ENCODE data around the gene GRID1.

The GRID1 gene

DNA sequence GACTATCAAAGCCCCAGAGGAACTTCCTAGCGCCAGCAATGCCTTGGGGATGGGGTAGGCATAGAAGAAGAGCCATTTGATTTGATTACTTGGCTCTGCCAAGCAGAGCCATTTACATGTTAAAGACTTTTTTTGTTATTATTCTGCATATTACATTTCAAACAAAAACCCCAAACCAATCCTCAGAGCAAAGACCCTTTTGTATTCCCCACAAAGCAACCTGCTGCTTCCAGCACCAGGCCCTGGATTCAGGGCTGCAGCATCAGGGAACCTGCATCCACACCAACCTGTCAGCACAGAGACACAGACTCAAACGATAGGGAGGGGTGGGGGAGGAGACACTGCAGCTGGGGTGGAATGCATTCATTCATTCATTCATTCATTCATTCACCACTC, 73.2 kb downstream of the GRID1 start:
- DNase-seq (ENCODE audit: low read depth, low spot score): no peak

DNA sequence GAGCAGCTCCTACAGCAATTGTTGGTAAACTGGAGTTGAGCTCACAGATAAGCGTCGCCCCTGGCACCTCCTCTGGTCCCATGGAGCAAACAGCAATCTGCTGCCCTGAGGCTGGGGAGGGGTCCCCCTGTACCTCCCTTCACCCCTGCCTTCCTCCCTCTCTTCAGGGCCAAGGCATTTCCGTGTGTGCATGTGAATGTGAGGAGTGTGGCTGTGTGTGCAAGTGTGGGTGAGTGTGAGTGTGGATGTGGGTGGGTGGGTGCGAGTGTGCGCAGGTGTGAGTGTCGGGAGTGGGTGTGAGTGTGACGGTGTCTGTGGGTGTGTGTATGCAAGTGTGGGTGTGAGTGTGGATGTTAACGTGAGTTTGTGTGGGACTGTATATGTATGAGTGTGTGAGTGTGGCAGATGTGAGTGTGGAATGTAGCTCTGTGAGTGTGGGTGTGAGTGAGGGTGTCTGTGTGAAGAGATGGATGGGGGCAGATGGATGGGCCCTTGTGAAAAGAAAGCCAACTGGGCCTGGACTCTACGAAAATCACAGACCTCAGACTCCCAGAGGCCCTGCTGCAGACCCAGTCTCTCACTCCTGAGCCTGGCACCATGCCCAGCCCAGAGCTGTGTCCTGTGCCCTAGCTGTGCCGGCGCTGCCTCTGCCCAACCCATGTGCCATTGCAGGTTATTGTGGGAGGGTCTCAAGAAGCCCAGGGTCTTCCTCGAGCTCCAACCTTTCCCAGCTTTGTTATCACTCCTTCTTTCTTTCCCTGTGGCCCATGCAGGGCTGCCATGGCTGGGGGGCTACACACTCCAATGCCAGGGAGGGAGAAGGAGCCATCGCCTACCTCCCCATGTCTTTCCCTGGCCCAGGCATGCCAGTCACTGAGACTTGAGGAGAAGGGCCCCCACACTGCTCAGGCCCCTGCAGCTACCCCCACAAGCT, 73.9 kb downstream of the GRID1 start:
- no peak for DNase-seq (ENCODE audit: low read depth, low spot score)

DNA sequence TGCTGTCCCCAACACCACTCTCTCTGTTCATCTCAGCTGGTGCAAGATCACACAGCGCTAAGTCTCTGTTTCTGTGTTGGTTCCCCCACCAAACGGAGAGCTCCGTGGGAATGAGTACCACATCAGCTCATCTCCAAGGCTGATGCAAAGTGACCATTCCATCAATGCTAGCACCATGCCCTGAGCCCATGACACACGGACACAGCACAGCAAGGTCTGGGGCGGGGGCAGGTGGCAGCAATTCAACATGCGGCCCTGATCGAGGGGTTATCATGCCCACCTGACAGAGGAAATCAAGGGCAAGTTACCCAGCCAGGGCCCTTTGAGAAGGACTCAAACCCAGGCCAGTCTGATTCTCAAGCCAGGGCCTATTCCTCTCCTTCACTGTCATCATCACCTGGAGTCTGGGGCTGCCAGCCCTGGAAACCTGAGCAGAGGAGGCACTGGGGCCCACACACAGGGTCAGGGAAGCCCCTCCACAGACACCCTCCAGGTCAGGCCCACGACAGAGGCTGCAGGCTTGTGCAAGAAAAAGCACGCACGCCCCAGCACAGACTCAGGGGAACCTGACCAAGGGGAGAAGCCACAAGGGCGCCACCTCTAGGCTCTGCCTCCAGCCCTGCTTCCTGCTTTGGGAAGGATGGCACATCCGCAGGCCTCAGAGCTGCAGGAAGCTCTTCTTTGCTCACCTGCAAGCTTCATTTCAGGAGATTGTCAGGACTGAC, 74.8 kb downstream of the GRID1 start:
- no peak for DNase-seq (ENCODE audit: low read depth, low spot score)

DNA sequence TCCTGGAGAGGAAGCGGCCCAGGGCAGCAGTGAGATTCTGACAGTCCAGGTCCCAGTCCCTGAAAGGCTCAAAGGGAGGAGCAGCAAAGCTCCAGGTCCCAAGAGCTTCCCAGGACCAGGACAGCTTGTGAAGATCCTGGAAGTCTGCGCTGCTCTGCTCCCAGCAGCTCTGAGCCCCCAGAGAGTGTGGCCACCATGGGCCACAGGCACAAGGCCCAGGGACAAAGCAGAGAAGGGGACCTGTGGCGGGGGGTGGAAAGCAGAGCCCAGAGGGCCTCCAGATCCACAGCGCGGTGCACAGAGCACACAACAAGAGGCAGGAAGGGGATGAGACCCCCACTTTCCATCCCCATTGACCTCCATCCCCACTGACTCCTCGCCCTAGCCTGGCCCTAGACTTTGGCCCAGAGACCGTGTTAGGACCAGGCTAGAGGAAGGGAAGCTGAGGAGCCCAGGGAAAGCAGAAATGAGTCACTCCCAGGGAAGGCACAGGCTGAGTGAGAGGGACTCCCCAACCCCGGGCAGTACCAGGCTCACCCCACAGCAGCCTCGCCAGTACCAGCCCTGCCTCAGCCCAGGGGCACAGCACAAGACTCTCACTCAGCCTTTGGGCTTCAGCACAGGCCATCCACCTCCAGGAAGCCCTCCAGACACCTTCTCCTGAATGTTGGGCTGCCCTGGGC, 75.5 kb downstream of the GRID1 start:
- no peak for DNase-seq (ENCODE audit: low read depth, low spot score)

DNA sequence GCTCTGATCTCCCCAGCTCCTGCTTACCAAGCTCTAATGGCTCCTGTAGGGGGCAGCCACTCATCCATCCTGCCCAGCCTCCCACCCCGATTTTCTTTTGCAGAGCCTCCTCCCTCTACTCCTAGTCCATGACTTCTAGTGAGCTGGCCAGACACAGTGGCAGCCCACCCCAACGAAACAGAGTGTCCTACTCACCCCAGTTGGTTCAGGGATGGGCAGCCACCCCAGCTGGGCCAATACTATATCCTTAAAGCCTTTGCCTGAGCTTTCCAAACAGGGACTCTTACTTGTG, 77.1 kb downstream of the GRID1 start:
- no peak for DNase-seq (ENCODE audit: low read depth, low spot score)

DNA sequence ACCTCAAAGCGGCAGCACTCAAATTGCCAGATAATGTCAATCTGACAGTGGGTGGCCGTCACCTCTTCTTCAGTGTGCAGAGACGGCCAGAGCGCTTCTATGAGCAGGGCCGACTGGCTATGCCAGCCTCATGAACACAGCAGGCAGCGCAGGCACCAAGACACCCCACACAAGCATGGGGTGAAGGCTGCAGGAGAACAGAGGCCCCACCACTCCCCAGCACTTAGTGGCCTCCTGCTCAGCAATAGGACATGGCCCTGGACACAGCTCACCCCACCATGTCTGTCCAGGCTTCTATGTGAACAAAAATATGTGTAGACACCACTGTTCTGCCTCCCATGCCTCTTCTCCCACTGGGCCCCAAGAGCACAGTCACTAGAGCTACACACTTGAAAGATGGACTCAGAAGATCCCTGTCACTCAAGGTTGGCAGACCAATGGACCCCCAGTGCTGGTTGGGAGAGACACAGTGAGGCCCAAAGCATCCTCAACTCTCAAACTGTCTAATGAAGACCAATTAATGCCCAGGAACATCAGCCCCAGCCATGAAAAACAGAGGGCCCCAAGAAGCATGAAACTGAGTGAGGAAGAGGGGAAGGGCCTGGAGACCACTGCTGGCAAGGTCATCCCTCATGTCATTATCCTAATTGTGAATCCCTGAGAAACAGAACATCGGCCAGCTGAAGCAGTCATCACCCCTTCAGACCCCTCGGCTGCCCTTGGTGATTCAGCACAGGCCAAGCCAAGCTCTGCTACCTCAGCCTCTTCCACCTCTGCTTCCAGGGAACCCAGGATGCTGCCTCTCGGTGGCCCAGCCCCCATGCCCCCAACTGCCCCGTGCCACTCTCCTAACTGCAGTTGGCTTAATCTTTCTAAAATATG, 77.7 kb downstream of the GRID1 start:
- DNase-seq (ENCODE audit: low read depth, low spot score): no peak

DNA sequence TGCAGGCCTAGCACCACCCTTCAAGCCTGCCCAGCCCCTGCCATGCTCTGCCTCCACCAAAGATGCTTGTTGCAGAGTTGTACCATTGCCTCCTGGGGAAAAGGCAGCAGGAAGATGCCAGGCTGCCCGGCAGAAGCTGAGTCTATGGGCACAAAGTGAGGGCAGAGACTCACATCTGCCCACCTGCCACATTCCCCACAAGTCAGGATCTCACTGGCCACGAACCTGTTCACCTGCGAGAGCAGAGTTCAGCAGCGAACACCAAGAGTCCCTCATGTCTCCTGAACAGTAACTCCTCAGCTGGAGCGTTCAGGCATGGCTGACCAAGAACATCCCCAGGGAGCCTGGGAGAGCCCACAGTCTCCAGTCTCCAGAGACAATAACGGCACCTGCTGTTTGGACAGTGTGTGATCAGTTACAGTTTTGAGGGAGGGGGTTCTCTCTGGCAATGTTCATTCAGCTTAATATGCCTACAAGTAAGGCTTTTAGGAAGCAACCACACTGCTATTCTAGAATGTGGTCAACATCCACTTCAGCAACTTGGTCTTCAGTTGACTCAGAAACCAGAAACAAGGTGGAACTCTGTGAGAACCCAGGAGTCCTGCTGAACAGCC, 78.5 kb downstream of the GRID1 start:
- no peak for DNase-seq (ENCODE audit: low read depth, low spot score)

DNA sequence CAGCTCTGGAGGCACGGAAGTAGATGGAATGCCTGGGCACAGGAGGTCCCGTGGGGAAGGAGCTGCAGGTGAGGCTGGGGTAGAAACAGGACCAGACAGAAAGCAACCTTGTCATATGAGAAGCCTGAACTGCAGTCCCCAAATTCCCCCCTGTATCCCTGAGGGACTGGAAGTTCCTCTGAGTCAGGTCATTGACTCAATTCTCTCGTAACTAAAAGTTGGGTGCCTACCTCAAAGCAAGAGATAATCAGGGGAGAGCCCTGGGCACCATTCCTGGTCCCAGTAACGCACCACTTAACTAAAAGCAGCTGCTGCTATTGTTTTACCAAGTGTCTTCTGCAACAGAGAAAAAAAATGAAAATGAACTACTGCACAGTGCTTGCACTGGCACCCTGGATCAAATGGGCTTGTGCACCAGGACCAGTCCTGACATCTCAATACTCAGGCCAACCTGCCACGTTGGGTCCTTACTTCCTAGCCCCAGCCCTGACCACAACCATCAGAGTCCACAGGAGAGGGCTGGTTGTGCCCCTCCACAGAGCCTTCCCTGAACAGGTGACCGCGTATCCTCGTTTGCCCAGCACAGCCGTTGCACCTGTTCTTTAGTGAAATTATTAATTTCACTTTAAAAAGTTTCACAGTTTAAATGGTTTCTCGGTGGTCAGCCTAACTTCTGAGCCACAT, 79.3 kb downstream of the GRID1 start:
- no peak for DNase-seq (ENCODE audit: low read depth, low spot score)

DNA sequence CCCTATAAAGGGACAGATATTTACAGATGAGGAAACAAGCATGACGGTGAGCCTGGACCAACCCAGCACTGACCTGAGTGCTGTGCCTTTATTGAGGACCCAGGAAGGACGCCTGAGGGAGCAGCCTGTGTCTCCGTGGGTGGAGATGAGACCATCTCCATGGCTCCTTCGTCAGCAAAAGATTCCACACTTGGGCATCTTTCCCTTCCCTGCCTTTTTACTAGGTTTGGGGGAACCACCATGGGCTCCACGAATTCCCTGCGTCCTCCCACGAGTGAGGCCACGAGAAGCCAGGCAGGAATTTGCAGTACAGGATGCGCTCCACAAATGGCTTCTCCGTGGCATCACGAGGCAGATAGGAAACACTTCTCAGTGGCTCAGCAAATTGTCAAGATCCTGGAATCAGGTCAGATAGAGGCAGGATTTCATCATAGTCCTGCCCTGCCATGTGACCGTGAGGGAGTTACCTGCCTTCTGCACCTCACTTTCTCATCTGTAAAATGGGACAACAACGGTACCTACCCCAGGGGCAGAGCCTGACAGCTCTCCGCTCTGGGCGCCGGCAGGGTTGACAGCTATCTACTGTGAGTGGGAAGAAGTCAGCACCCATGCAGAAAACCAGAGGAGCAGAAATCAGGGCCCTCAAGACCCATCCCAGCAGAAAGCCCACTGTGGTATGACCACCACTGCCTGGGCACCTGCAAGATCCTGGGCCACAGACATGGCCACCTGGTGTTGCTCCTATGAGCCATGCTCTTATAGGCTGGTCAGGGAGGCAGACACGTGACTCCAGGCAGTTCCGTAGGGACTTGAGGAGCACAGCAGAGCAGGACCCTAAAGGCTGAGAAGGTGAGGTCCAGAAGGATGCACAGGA, 80.1 kb downstream of the GRID1 start:
- DNase-seq (ENCODE audit: low read depth, low spot score): no peak

DNA sequence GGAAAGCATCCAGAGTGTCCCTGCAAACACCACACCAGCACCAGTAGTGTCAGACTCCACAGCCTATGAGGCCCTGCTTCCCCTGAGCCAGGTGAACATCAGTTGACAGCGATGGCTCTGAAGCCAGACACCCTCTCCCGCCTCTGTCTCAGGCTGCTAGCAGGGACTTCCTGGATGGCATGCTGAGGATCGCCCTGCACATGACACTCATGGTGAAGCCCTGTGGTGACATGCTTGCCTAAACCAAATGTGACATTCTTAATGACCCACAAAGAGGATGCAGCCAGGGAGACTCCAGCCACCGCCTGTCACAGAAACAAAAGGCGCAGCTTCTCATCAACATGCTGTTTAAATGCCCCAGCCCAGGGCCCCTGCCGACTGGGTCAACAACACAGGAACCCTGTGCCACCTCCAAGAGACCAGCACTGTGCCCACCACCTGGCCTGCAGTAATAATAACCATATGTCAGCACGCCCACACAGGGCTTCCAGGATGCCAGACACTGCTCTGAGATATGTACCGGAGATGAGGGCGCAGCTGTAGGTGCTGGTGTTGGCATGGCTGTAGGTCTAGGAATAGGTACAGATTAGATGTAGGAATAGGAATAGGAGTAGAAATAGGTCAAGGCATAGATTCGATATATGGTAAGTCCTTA, 81.3 kb downstream of the GRID1 start:
- DNase-seq (ENCODE audit: low read depth, low spot score): no peak

DNA sequence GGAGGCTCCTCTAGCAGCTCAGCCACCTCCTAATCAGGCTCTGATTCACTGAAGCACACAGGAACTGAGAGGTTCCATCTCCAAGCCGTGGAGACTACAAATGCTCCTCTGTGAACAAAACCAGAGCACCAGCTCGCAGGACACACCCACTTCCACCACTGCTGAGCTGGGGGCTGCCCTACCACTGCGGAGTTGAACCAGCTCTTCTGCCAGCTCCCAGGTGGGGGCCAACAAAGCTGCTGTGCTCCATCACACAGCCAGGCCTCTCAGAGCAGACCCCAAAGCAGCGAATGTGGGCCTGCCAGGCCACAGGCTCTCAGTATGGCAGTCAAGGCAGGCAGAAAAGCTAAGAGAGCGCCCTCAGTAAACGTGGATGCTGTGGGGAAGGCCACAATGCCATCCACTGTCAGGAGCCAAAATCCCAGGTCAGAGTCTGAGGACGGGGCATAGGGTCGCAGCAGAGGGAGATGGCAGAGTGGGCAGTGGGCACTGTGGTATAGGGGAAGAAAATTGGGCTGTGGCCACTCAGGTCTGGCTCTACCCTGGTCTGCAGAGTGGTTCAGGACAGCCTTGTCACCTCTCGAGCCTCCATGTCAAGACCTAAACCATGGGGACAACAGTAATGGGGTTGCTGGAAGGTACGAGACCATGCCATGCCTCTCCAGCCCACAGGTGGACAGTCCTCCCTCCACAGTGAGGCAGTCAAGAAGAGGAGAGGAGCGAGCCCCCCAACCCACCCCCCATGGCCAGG, 82.1 kb downstream of the GRID1 start:
- DNase-seq (ENCODE audit: low read depth, low spot score): no peak

DNA sequence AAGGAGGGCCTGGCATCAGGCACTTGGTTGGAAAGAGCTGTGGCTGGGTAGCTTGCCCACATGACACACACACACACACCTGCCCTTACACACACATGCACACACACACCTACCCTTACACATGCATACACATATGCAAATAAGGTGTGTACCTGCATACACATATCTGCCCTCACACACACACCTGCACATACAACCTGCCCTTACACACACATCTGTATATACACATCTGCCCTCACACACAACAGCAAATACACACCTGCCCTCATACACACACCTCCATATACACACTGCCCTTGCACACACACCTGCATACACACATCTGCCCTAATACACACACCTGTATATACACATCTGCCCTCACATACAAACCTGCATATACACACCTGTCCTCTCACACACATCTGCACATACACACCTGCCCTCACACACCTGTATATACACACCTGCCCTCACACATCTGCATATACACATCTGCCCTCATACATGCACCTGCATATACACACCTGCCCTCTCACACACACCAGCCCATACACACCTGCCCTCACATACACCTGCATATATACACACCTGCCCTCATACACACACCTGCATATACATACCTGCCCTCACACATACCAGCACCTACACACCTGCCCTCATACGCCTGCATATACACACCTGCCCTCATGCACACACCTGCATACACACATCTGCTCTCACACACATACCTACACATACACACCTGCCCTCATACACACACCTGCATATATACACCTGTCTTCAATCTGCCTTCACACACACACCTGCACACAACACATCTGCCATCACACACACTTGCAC, 82.9 kb downstream of the GRID1 start:
- DNase-seq (ENCODE audit: low read depth, low spot score): no peak

DNA sequence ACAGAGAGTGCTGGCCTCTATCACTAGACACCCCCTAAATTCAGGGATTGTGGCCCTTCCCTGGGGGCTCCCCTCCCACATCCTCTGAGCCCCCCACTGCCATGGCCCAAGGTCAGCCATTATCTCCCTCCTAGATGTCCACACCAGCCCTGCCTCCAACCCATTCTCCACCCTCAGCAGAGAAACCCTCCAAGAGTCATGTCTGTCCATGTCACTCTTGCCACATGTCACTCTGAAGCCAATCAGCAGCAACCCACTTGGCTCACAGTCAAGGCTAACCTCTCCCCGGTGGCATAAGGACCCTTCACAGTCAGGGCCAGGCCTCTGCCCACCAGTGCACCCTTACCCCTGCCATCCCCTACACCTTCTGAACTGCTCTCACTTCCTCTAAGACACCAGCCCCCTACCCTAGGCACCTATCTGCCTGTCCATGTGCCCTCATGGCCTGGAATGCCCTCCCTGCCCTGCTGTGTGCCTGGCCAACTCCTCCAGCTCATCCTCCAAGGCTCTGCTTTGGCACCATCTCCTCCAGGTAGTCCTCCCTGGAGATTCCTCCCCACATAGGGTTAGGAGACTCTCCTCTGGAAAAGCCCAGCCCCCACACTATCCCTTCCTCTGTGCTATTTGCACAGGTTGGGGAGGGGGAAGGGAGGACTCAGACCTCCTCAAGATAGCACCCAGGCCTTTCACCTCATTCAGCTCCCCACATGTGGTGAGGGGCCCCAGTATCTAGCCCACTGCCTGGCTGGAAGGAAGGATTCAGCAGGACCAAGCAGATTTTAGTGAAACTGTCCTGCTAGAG, 83.7 kb downstream of the GRID1 start:
- no peak for DNase-seq (ENCODE audit: low read depth, low spot score)

DNA sequence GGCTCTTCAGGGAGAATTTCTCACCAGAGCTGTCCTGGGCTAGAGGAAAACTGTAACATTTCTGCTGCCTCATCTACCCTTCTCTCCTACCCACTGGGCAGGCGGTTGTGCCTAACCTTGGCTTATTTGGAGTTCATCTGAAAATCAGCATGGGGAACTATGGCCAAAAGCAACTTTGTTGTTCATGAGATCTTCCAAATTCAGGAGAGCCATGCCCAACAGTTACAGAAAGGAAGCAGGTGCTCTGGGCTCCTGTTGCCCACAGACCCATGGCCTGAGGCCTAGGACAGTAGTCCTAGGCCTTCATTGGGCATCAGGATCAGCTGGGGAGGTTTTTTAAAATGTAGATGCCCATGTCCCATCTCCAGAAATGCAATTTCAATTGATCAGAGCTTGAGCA, 85.2 kb downstream of the GRID1 start:
- DNase-seq (ENCODE audit: low read depth, low spot score): no peak

DNA sequence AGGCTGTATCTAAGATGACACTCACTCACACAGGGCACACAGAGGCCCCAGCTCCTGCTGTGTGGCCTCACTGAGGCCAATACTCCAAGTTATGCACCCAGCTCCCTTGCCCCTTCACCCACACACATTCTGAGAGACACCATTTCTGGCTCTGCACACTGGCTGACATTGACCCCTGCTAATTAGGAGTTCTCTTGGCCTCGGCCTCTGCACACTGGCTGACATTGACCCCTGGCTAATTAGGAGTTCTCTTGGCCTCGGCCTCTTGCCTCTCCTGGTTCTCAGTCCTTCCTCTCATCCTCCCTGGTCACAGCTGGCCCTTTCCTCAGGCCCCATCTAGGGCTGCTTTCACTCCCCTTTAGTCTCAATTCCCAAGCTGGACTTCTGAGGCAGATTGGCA, 97.3 kb downstream of the GRID1 start:
- no peak for DNase-seq (ENCODE audit: low read depth, low spot score)

DNA sequence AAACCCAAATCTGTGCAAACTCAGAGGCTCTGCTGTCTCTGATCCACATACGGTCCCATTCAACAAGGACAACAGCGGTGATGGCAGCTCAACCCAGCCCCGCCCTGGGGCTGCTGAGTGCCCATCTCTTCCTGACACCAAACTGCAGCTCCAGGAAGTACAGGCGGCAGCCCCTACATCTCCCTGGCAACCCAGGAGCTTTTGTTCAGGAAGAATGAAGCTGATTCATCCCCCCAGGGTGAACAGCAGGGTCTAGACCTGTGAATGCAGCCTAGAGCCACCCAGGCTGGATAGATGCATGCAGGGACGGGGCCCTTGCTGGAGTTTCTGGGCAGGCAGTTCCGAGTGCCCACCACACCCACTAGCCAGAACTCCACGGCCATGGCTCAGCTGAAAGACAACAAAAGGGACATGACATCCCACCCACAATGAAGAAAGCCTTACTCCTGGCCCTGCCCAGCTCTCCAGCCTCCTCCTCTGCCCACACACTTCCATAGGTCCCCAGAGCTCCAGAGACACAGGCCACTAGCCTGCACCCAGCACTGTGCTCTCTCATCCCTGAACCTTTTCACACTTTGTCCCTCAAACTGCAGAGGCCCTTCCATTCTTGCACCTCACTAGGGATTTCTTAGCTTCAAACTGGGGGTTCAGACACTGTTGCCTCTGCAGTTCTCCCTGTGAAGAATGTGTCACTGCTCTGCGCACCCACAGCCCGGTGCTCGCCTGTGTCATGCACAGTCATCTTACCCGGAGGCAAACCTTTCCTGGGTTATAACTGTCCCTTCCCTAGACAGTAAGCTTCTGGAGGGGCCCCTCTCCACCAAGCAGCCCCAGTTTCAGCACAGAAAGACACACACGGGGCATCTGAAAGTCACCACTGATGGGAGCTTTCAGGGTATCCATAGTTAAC, 99.1 kb downstream of the GRID1 start:
- peak; percentile 81 for DNase-seq (ENCODE audit: low read depth, low spot score)

Data from ELF-1 (cell line).